GM23338 (cell line): Measurements from ENCODE around the gene MRRF. TPM values are rescaled to one million over a fixed set of nuclear protein-coding genes. Genes with fewer than 3 reads are reported as not detected.
"Not testable (repeated sequence)": the region's sequence is repeated elsewhere in the genome, so short reads cannot be mapped to it uniquely, and the experiment has no call there.

Source experiments
- ATAC-seq: fragments of 200-7000 bp; cut with Tn5 transposase; 3 replicates; pipeline ENCODE4 v1.9.1; 2020
- DNase-seq: peaks from one replicate; pipeline ENCODE4 v3.0.0-alpha.2; 2015; ENCODE audit warnings: low spot score
- H2AFZ ChIP-seq: fragments of 200-600 bp; sonication (generic); 2 replicates; pipeline ENCODE4 v1.8.0; 2016; ENCODE audit warnings: antibody characterized with exemption, mild to moderate bottlenecking, moderate library complexity
- H3F3A ChIP-seq: fragments of 200-600 bp; sonication (generic); replicated peaks from 2 replicates; pipeline ENCODE4 v1.8.0; 2017; ENCODE audit warnings: antibody characterized with exemption, mixed run types, low read depth
- H3K27ac ChIP-seq: fragments of 200-600 bp; sonication (generic); 2 replicates; pipeline ENCODE4 v1.6.1; 2016; ENCODE audit warnings: low read depth
- H3K27me3 ChIP-seq: fragments of 200-600 bp; sonication (generic); 2 replicates; pipeline ENCODE4 v1.8.0; 2016; ENCODE audit warnings: mild to moderate bottlenecking, mixed run types, moderate library complexity; ENCODE audit not compliant: insufficient read depth
- H3K36me3 ChIP-seq: fragments of 200-600 bp; sonication (generic); 2 replicates; pipeline ENCODE4 v1.8.0; 2016; ENCODE audit warnings: mild to moderate bottlenecking; ENCODE audit not compliant: insufficient read depth
- H3K4me1 ChIP-seq: fragments of 200-600 bp; sonication (generic); 2 replicates; pipeline ENCODE4 v1.8.0; 2016; ENCODE audit warnings: mild to moderate bottlenecking, moderate library complexity; ENCODE audit not compliant: insufficient read depth
- H3K4me2 ChIP-seq: fragments of 200-600 bp; sonication (generic); 2 replicates; pipeline ENCODE4 v1.7.1; 2017; ENCODE audit warnings: mixed run types
- H3K4me3 ChIP-seq: fragments of 200-600 bp; sonication (generic); 2 replicates; pipeline ENCODE4 v1.6.1; 2016; ENCODE audit warnings: mixed run types
- H3K79me2 ChIP-seq: fragments of 200-600 bp; sonication (generic); replicated peaks from 2 replicates; pipeline ENCODE4 v1.8.0; 2017; ENCODE audit warnings: mild to moderate bottlenecking; ENCODE audit not compliant: insufficient read depth
- H3K9me2 ChIP-seq: fragments of 200-600 bp; sonication (generic); 2 replicates; pipeline ENCODE4 v1.8.0; 2017; ENCODE audit not compliant: insufficient read depth
- H4K20me1 ChIP-seq: fragments of 200-600 bp; sonication (generic); replicated peaks from 2 replicates; pipeline ENCODE4 v1.8.0; 2017; ENCODE audit warnings: mild to moderate bottlenecking; ENCODE audit not compliant: insufficient read depth
- H3K27ac Mint-ChIP-seq: 2 replicates; pipeline ENCODE4 v1.8.0; 2020; ENCODE audit warnings: inconsistent platforms, mild to moderate bottlenecking, moderate library complexity, mixed read lengths
- H3K27me3 Mint-ChIP-seq: 3 replicates; pipeline ENCODE4 v1.8.0; 2022; ENCODE audit warnings: low read depth, mild to moderate bottlenecking, moderate library complexity, mixed read lengths, inconsistent platforms; ENCODE audit not compliant: insufficient read depth, poor library complexity
- H3K36me3 Mint-ChIP-seq: 3 replicates; pipeline ENCODE4 v1.8.0; 2021; ENCODE audit warnings: low read depth, mild to moderate bottlenecking, inconsistent platforms, moderate library complexity, mixed read lengths
- H3K4me1 Mint-ChIP-seq: 3 replicates; pipeline ENCODE4 v1.8.0; 2020; ENCODE audit warnings: mild to moderate bottlenecking, inconsistent platforms, mixed read lengths
- H3K4me3 Mint-ChIP-seq: 3 replicates; pipeline ENCODE4 v1.8.0; 2021; ENCODE audit warnings: moderate library complexity, mild to moderate bottlenecking, inconsistent platforms, mixed read lengths
- H3K9me3 Mint-ChIP-seq: 3 replicates; pipeline ENCODE4 v1.8.0; 2020; ENCODE audit warnings: moderate library complexity, mild to moderate bottlenecking, inconsistent platforms, mixed read lengths
- CREB1 ChIP-seq: fragments of 250-450 bp; sonication (Bioruptor Pico); IDR thresholded peaks from 2 replicates; pipeline ENCODE4 v1.5.0; 2020; ENCODE audit warnings: low read depth, mild to moderate bottlenecking, moderate library complexity
- EZH2 ChIP-seq: fragments of 200-600 bp; sonication (generic); IDR thresholded peaks from one replicate; pipeline ENCODE4 v1.8.0; 2017; ENCODE audit warnings: antibody characterized with exemption, mild to moderate bottlenecking, low read depth; ENCODE audit not compliant: unreplicated experiment
- EZH2phosphoT487 ChIP-seq: fragments of 200-600 bp; sonication (generic); IDR thresholded peaks from one replicate; pipeline ENCODE4 v1.8.1; 2018; ENCODE audit warnings: antibody characterized with exemption; ENCODE audit not compliant: unreplicated experiment
- JUNB ChIP-seq: IDR thresholded peaks from one replicate; pipeline ENCODE4 v1.6.1; 2016; ENCODE audit warnings: antibody characterized with exemption; ENCODE audit not compliant: unreplicated experiment
- NANOG ChIP-seq: IDR thresholded peaks from 2 replicates; pipeline ENCODE4 v1.6.1; 2016; ENCODE audit warnings: antibody characterized with exemption, borderline replicate concordance
- POLR2AphosphoS5 ChIP-seq: IDR thresholded peaks from 2 replicates; pipeline ENCODE4 v1.6.1; 2016; ENCODE audit warnings: antibody characterized with exemption, low read depth
- STAT1 ChIP-seq: IDR thresholded peaks from one replicate; pipeline ENCODE4 v1.6.1; 2016; ENCODE audit warnings: antibody characterized with exemption; ENCODE audit not compliant: unreplicated experiment
- ZNF114 ChIP-seq: fragments of 250-450 bp; sonication (Bioruptor Pico); IDR thresholded peaks from 2 replicates; pipeline ENCODE4 v1.5.0; 2020; ENCODE audit warnings: mild to moderate bottlenecking, moderate library complexity
- ZNF331 ChIP-seq: fragments of 250-450 bp; sonication (Bioruptor Pico); IDR thresholded peaks from 2 replicates; pipeline ENCODE4 v1.5.0; 2020; ENCODE audit warnings: low read depth, mild to moderate bottlenecking, moderate library complexity
- polyA plus RNA-seq: library from polyadenylated mRNA; unstranded; fragments of >200 nt; fragmentation: Nextera tagmentation; extraction: Ambion mirVana; gene quantifications from 2 replicates; pipeline ENCODE4 v1.2.1, GENCODE V29; 2016
- total RNA-seq: library from RNA; depleted of rRNA; stranded (reverse); fragments of >200 nt; shearing (Covaris generic); gene quantifications from 2 replicates; pipeline ENCODE4 v1.2.3, GENCODE V29; 2014
- TF ChIP-seq, protein P1 (sequence below), 2 experiments: fragments of 200-600 bp in 1 of 2; sonication (generic) in 1 of 2; conservative IDR thresholded peaks; 2 replicates each; pipeline versions ENCODE4 v1.5.1 to v1.6.1; 2016 to 2017; ENCODE audit warnings: antibody characterized with exemption in 2 of 2, low read depth in 2 of 2, mild to moderate bottlenecking in 2 of 2, moderate library complexity in 1 of 2
- TF ChIP-seq, protein P2 (sequence below): IDR thresholded peaks from 2 replicates; pipeline ENCODE4 v1.6.1; 2016; ENCODE audit warnings: antibody characterized with exemption
- TF ChIP-seq, protein P3 (sequence below): IDR thresholded peaks from one replicate; pipeline ENCODE4 v1.6.1; 2018; ENCODE audit warnings: antibody characterized with exemption; ENCODE audit not compliant: unreplicated experiment

Gene MRRF
- total and polyA plus RNA-seq, 2 experiments from 2014 or later: 27.8 to 32.7 TPM

DNA sequence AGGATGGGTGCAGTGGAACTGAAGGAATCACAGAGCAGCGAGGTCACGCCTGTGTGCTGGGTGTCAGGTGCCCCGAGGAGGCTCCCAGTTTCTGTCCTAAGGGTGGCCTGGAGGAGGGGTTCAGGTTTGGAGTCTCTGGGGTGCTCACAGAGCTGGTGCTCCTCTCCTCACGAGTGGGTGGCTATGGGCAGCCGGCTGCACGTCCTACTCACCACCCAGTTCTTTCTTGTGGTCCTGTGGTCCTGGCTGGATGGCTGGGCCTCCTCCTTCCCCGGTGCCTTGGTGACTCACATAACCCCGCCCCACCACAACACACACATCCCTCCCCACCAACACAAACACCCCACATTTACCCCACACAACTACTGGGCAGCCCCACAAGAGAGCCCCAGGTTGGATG lies 96.2 kb downstream of the MRRF start (continued):
- TF ChIP-seq ZNF114 (CRISPR knock-in tag): no peak
- no peak for TF ChIP-seq EZH2phosphoT487
- no peak for TF ChIP-seq EZH2
- no peak for TF ChIP-seq NANOG
- TF ChIP-seq JUNB: no peak
- no peak for TF ChIP-seq ZNF331 (CRISPR knock-in tag)
- TF ChIP-seq, protein P1, sequence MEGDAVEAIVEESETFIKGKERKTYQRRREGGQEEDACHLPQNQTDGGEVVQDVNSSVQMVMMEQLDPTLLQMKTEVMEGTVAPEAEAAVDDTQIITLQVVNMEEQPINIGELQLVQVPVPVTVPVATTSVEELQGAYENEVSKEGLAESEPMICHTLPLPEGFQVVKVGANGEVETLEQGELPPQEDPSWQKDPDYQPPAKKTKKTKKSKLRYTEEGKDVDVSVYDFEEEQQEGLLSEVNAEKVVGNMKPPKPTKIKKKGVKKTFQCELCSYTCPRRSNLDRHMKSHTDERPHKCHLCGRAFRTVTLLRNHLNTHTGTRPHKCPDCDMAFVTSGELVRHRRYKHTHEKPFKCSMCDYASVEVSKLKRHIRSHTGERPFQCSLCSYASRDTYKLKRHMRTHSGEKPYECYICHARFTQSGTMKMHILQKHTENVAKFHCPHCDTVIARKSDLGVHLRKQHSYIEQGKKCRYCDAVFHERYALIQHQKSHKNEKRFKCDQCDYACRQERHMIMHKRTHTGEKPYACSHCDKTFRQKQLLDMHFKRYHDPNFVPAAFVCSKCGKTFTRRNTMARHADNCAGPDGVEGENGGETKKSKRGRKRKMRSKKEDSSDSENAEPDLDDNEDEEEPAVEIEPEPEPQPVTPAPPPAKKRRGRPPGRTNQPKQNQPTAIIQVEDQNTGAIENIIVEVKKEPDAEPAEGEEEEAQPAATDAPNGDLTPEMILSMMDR (conservative IDR thresholded peaks at IDR 0.05; ENCODE audit: low read depth in 2 of 2): no peak
- TF ChIP-seq POLR2AphosphoS5: no peak
- TF ChIP-seq, protein P2, sequence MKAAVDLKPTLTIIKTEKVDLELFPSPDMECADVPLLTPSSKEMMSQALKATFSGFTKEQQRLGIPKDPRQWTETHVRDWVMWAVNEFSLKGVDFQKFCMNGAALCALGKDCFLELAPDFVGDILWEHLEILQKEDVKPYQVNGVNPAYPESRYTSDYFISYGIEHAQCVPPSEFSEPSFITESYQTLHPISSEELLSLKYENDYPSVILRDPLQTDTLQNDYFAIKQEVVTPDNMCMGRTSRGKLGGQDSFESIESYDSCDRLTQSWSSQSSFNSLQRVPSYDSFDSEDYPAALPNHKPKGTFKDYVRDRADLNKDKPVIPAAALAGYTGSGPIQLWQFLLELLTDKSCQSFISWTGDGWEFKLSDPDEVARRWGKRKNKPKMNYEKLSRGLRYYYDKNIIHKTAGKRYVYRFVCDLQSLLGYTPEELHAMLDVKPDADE: no peak
- no peak for TF ChIP-seq STAT1
- TF ChIP-seq CREB1 (CRISPR knock-in tag): no peak

DNA sequence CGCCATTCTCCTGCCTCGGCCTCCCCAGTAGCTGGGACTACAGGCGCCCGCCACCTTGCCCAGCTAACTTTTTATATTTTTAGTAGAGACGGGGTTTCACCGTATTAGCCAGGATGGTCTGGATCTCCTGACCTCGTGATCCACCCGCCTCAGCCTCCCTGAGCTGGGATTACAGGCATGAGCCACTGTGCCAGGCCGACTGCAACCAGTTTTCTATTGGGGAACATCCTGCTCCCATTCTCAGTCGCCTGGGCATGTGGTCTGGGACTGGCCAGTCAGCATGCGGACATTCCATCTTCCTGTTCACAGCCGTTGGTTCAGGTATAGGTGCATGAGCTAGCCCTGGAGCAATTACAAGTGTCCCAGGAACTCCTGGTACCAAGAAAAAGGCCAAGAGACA lies 98.4 kb downstream of the MRRF start:
- not testable (repeated sequence) for H3K4me1 ChIP-seq, H3K4me3 ChIP-seq, H3K27ac ChIP-seq, ATAC-seq, H3K27me3 ChIP-seq, H3K27ac Mint-ChIP-seq, H3K4me2 ChIP-seq, H3F3A ChIP-seq, H2AFZ ChIP-seq, DNase-seq, H3K9me3 Mint-ChIP-seq, H4K20me1 ChIP-seq, H3K4me3 Mint-ChIP-seq, H3K4me1 Mint-ChIP-seq, H3K36me3 ChIP-seq, H3K79me2 ChIP-seq, H3K36me3 Mint-ChIP-seq, H3K9me2 ChIP-seq
- peaks cover 11% of the 10 kb centered on the region for H3K27me3 Mint-ChIP-seq

DNA sequence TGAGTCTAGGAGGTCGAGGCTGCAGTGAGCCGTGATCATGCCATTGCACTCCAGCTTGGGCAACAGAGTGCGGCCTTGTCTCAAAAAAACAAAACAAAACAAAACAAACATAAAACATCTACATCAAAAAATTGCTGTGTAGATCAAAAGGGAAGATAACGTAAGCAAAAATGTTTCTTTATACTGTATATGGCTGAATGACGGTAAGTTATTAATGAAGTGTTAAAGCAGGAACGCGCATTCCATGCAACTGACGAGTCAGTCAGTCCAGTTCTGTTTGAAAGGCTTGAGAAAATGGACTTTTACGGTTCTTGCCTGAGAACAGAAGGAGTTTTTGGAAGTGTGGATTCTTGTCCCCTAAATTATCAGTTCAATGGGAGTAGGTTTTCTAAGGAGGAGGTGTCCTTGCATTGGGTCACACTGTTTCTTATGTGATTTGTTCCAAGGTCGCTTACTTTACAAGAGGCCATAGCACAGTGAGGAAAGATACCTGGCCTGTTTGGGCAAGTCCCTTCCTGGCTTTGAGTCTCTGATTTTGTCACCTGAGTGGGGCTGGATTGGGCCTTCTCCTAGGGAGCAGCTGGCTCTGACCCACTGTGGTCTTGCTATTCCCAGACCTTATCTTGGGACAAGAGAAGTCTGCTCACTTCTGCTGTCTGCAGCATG lies 99.6 kb downstream of the MRRF start:
- H3K9me2 ChIP-seq: no peaks in the 10 kb centered on the region
- no peaks in the 10 kb centered on the region for H3F3A ChIP-seq
- Mint-ChIP-seq H3K9me3 (no peaks in the 10 kb centered on the region), H3K27ac (no peak overlapping the region), H3K36me3 (no peaks in the 10 kb centered on the region), H3K27me3 (peaks cover 11% of the 10 kb centered on the region), H3K4me3 (no peak overlapping the region), H3K4me1 (no peaks in the 10 kb centered on the region)
- no peak overlapping the region for H3K27ac ChIP-seq
- H3K4me1 ChIP-seq: no peaks in the 10 kb centered on the region
- no peaks in the 10 kb centered on the region for H4K20me1 ChIP-seq
- ATAC-seq (no peak), DNase-seq (no peak)
- peaks cover 4% of the 10 kb centered on the region; the same call in 1 of the 2 replicates for H3K27me3 ChIP-seq
- H3K36me3 ChIP-seq: no peaks in the 10 kb centered on the region
- no peak overlapping the region for H2AFZ ChIP-seq
- H3K4me2 ChIP-seq: no peak overlapping the region
- H3K4me3 ChIP-seq: no peak overlapping the region
- no peaks in the 10 kb centered on the region for H3K79me2 ChIP-seq
- TF ChIP-seq, protein P1 (conservative IDR thresholded peaks at IDR 0.05; ENCODE audit: low read depth in 2 of 2): no peak
- TF ChIP-seq ZNF331 (CRISPR knock-in tag): no peak
- TF ChIP-seq, protein P2: no peak
- no peak for TF ChIP-seq EZH2phosphoT487
- TF ChIP-seq POLR2AphosphoS5: no peak
- no peak for TF ChIP-seq CREB1 (CRISPR knock-in tag)
- no peak for TF ChIP-seq JUNB
- TF ChIP-seq, protein P3, sequence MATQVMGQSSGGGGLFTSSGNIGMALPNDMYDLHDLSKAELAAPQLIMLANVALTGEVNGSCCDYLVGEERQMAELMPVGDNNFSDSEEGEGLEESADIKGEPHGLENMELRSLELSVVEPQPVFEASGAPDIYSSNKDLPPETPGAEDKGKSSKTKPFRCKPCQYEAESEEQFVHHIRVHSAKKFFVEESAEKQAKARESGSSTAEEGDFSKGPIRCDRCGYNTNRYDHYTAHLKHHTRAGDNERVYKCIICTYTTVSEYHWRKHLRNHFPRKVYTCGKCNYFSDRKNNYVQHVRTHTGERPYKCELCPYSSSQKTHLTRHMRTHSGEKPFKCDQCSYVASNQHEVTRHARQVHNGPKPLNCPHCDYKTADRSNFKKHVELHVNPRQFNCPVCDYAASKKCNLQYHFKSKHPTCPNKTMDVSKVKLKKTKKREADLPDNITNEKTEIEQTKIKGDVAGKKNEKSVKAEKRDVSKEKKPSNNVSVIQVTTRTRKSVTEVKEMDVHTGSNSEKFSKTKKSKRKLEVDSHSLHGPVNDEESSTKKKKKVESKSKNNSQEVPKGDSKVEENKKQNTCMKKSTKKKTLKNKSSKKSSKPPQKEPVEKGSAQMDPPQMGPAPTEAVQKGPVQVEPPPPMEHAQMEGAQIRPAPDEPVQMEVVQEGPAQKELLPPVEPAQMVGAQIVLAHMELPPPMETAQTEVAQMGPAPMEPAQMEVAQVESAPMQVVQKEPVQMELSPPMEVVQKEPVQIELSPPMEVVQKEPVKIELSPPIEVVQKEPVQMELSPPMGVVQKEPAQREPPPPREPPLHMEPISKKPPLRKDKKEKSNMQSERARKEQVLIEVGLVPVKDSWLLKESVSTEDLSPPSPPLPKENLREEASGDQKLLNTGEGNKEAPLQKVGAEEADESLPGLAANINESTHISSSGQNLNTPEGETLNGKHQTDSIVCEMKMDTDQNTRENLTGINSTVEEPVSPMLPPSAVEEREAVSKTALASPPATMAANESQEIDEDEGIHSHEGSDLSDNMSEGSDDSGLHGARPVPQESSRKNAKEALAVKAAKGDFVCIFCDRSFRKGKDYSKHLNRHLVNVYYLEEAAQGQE: no peak
